ENCODE data around the gene UBR3.

DNA sequence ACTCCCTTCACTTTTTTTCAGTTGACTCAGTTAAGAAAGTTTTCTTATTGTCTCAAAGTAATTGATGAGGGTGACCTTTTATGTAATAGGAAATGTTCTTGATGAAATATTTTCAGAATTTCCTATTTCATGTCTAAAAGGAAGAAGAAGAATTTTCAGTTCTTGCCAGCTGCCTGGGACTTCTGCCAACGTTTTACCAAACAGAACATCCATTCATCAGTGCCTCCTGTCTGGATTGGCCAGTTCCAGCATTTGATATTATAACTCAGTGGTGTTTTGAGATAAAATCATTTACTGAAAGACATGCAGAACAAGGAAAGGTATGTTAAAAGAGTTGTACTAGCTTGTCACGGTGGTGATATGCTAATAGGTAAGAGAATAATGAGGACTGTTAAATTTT, 246.0 kb downstream of the UBR3 start:
- no peak for TF ChIP-seq CTCF (IDR thresholded peaks at IDR 0.05; ENCODE audit: low read depth, low read length)
- TF ChIP-seq EZH2phosphoT487 (IDR thresholded peaks at IDR 0.05; ENCODE audit: low read depth) = no peak

Measured in OCI-LY3 (cell line).